Astrocyte (in vitro differentiated cells and primary cell): ENCODE results near the gene MYRIP. TPM values are rescaled to one million over a fixed set of nuclear protein-coding genes. Genes with fewer than 3 reads are reported as not detected.

Experiments
- DNase-seq: peaks from one replicate; pipeline ENCODE4 v3.0.0-alpha.2; 2010; ENCODE audit warnings: low read depth
- FAIRE-seq: peaks from 2 replicates; lab custom pipeline; 2011; peaks lifted over from hg19 to GRCh38; lab: Jason Lieb, UNC
- H2AFZ ChIP-seq: 2 replicates; pipeline ENCODE4 v1.6.0; 2012; ENCODE audit warnings: low read depth, low read length, inconsistent platforms
- H3K27ac ChIP-seq: 2 replicates; pipeline ENCODE4 v1.5.1; 2011; ENCODE audit warnings: low read depth, low read length, inconsistent platforms
- H3K27me3 ChIP-seq: 2 replicates; pipeline ENCODE4 v1.6.0; 2011; ENCODE audit warnings: low read length, inconsistent platforms; ENCODE audit not compliant: insufficient read depth
- H3K36me3 ChIP-seq: 2 replicates; pipeline ENCODE4 v1.5.1; 2011; ENCODE audit warnings: low read length, inconsistent platforms; ENCODE audit not compliant: insufficient read depth
- H3K4me1 ChIP-seq: 2 replicates; pipeline ENCODE4 v1.5.1; 2011; ENCODE audit warnings: low read length, inconsistent platforms; ENCODE audit not compliant: insufficient read depth
- H3K4me2 ChIP-seq: 2 replicates; pipeline ENCODE4 v1.6.0; 2012; ENCODE audit warnings: low read length, inconsistent platforms
- H3K4me3 ChIP-seq: 2 replicates; pipeline ENCODE4 v1.5.1; 2011; ENCODE audit warnings: low read depth, mild to moderate bottlenecking, low read length, inconsistent platforms; ENCODE audit not compliant: insufficient read depth
- H3K79me2 ChIP-seq: 2 replicates; pipeline ENCODE4 v1.6.0; 2012; ENCODE audit warnings: mild to moderate bottlenecking, low read length, inconsistent platforms; ENCODE audit not compliant: insufficient read depth
- H3K9ac ChIP-seq: 2 replicates; pipeline ENCODE4 v1.6.0; 2012; ENCODE audit warnings: mild to moderate bottlenecking, low read length, inconsistent platforms
- H3K9me3 ChIP-seq: 2 replicates; pipeline ENCODE4 v1.5.1; 2012; ENCODE audit warnings: low read depth, mild to moderate bottlenecking, low read length, inconsistent platforms; ENCODE audit not compliant: insufficient read depth
- H4K20me1 ChIP-seq: 2 replicates; pipeline ENCODE4 v1.6.0; 2012; ENCODE audit warnings: low read length, inconsistent platforms; ENCODE audit not compliant: insufficient read depth
- H3K27ac Mint-ChIP-seq: one replicate; pipeline ENCODE4 v1.8.0; 2021; ENCODE audit warnings: mild to moderate bottlenecking, mixed read lengths; ENCODE audit not compliant: unreplicated experiment
- H3K27me3 Mint-ChIP-seq: one replicate; pipeline ENCODE4 v1.8.0; 2021; ENCODE audit warnings: low read depth, mixed read lengths; ENCODE audit not compliant: unreplicated experiment
- H3K36me3 Mint-ChIP-seq: one replicate; pipeline ENCODE4 v1.8.0; 2021; ENCODE audit warnings: low read depth, mixed read lengths; ENCODE audit not compliant: unreplicated experiment
- H3K4me1 Mint-ChIP-seq: one replicate; pipeline ENCODE4 v1.8.0; 2021; ENCODE audit warnings: low read depth, mixed read lengths; ENCODE audit not compliant: unreplicated experiment
- H3K4me3 Mint-ChIP-seq: one replicate; pipeline ENCODE4 v1.8.0; 2021; ENCODE audit warnings: mild to moderate bottlenecking, moderate library complexity, mixed read lengths; ENCODE audit not compliant: unreplicated experiment
- H3K9me3 Mint-ChIP-seq: one replicate; pipeline ENCODE4 v1.8.0; 2021; ENCODE audit warnings: mild to moderate bottlenecking, mixed read lengths; ENCODE audit not compliant: unreplicated experiment
- CTCF ChIP-seq: IDR thresholded peaks from 2 replicates; pipeline ENCODE4 v1.5.1; 2011; ENCODE audit warnings: low read depth, mild to moderate bottlenecking, inconsistent platforms, low read length, moderate library complexity; ENCODE audit not compliant: insufficient read depth
- EZH2 ChIP-seq: IDR thresholded peaks from 2 replicates; pipeline ENCODE4 v1.6.1; 2012; ENCODE audit warnings: mild to moderate bottlenecking, low read length, inconsistent platforms; ENCODE audit not compliant: insufficient read depth
- total RNA-seq: library from RNA; stranded (reverse); gene quantifications from 2 replicates; pipeline ENCODE4 v1.2.1, GENCODE V29; 2021

The MYRIP gene
- total RNA-seq, 1 donor from 2014 or later = 0.07 TPM

DNA sequence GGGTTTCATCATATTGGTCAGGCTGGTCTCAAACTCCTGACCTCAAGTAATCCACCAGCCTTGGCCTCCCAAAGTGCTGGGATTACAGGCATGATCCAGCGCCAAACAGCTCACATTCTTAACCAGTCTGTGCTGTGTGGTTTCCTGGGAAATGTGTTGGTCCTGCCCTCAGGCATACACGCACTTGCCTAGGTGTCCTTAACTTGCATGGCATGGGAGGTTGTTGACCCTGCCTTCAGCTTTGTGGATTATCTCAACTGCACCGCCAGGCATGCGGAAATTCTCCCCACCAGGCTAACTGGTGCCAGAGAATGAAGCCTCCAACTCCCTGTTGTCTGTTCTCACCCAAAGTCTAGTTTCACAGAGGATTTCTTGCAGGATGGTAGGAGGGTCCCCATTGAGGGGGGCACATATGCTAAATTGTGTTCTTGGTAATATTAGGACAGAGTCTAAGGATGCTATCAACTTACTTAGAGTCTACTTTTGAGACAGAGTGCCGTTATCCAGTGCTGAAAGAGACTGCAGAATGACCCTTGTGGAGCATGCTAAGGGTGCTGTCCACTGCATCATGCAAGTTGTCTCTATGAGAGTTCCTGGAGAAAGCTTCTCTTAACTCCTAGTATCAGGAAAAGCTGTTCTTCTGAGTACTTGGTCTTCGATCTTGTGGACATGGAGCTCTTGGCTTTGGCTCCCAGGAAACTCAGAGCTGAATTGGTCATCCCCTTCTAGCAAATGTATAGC is 438.5 kb downstream of the MYRIP start:
- DNase-seq (no peak), FAIRE-seq (no peak)
- Mint-ChIP-seq H3K4me1 (no peaks in the 10 kb centered on the region), H3K27ac (no peak overlapping the region), H3K4me3 (no peak overlapping the region), H3K9me3 (peaks cover 2% of the 10 kb centered on the region), H3K36me3 (no peaks in the 10 kb centered on the region), H3K27me3 (peaks cover 2% of the 10 kb centered on the region)
- Histone ChIP-seq H3K36me3 (no peaks in the 10 kb centered on the region), H3K4me2 (no peak overlapping the region), H3K9me3 (no peaks in the 10 kb centered on the region), H3K79me2 (no peaks in the 10 kb centered on the region), H3K9ac (no peak overlapping the region), H2AFZ (no peak overlapping the region), H3K4me1 (no peaks in the 10 kb centered on the region), H3K27me3 (no peaks in the 10 kb centered on the region), H3K4me3 (no peak overlapping the region), H3K27ac (no peak overlapping the region), H4K20me1 (no peaks in the 10 kb centered on the region)
- no peak for TF ChIP-seq EZH2
- TF ChIP-seq CTCF = no peak

- Histone ChIP-seq H3K27me3 (no peaks in the 10 kb centered on the region), H3K9me3 (no peaks in the 10 kb centered on the region), H3K9ac (no peak overlapping the region), H3K4me1 (no peaks in the 10 kb centered on the region), H3K4me3 (no peak overlapping the region), H4K20me1 (no peaks in the 10 kb centered on the region), H3K79me2 (no peaks in the 10 kb centered on the region), H2AFZ (no peak overlapping the region), H3K27ac (no peak overlapping the region), H3K36me3 (no peaks in the 10 kb centered on the region), H3K4me2 (no peak overlapping the region)
- H3K36me3 Mint-ChIP-seq = no peaks in the 10 kb centered on the region
- no peak overlapping the region for H3K27ac Mint-ChIP-seq
- H3K9me3 Mint-ChIP-seq = peaks cover 2% of the 10 kb centered on the region
- no peak for DNase-seq
- no peak for FAIRE-seq
- no peak overlapping the region for H3K4me3 Mint-ChIP-seq
- H3K4me1 Mint-ChIP-seq = no peaks in the 10 kb centered on the region
- H3K27me3 Mint-ChIP-seq = peaks cover 2% of the 10 kb centered on the region
- TF ChIP-seq CTCF (no peak), EZH2 (no peak)
Observed at GRCh38 chr3:40248591-40248990, 439.2 kb downstream of the MYRIP start.

- no peaks in the 10 kb centered on the region for H3K36me3 Mint-ChIP-seq
- no peaks in the 10 kb centered on the region for H4K20me1 ChIP-seq
- no peak for TF ChIP-seq EZH2
- H3K9ac ChIP-seq = no peak overlapping the region
- no peak overlapping the region for H3K27ac Mint-ChIP-seq
- no peaks in the 10 kb centered on the region for H3K4me1 ChIP-seq
- FAIRE-seq (no peak), DNase-seq (no peak)
- no peaks in the 10 kb centered on the region for H3K36me3 ChIP-seq
- H2AFZ ChIP-seq = no peak overlapping the region
- H3K4me1 Mint-ChIP-seq = no peaks in the 10 kb centered on the region
- H3K9me3 ChIP-seq = no peaks in the 10 kb centered on the region
- H3K27me3 Mint-ChIP-seq = peaks cover 2% of the 10 kb centered on the region
- no peak overlapping the region for H3K27ac ChIP-seq
- H3K4me3 ChIP-seq = no peak overlapping the region
- H3K9me3 Mint-ChIP-seq = peaks cover 2% of the 10 kb centered on the region
- H3K27me3 ChIP-seq = no peaks in the 10 kb centered on the region
- H3K79me2 ChIP-seq = no peaks in the 10 kb centered on the region
- H3K4me3 Mint-ChIP-seq = no peak overlapping the region
- no peak overlapping the region for H3K4me2 ChIP-seq
Observed at GRCh38 chr3:40249168-40249567, 439.8 kb downstream of the MYRIP start.
